H1 (cell line): ENCODE results near the gene YPEL5. TPM values are rescaled to one million over a fixed set of nuclear protein-coding genes. Genes with fewer than 3 reads are reported as not detected.

ENCODE experiments used
- EGR1 ChIP-seq: IDR thresholded peaks from 2 replicates; pipeline ENCODE4 v1.6.1; 2011; ENCODE audit warnings: low read depth, low read length, borderline replicate concordance
- FOSL1 ChIP-seq: IDR thresholded peaks from 2 replicates; pipeline ENCODE4 v1.6.1; 2011; ENCODE audit warnings: mild to moderate bottlenecking, low read depth, low read length, moderate library complexity; ENCODE audit not compliant: insufficient read depth
- HDAC6 ChIP-seq: IDR thresholded peaks from one replicate; pipeline ENCODE4 v1.7.1; 2012; ENCODE audit warnings: low read depth, mild to moderate bottlenecking, inconsistent platforms, low read length, moderate library complexity
- MAFK ChIP-seq: IDR thresholded peaks from 2 replicates; pipeline ENCODE4 v1.6.1; 2012; ENCODE audit warnings: low read depth, mild to moderate bottlenecking, improper control_type of control experiment, low read length
- SAP30 ChIP-seq: fragments of 300-600 bp; sonication (generic); IDR thresholded peaks from 2 replicates; pipeline ENCODE4 v1.7.1; 2012; ENCODE audit warnings: low read length, moderate library complexity, mild to moderate bottlenecking, inconsistent platforms; ENCODE audit not compliant: insufficient read depth, insufficient replicate concordance
- polyA plus RNA-seq, 7 experiments: library from polyadenylated mRNA; depleted of rRNA in 3 of 7; stranded (reverse) in 5 of 7; unstranded in 2 of 7; fragments of >200 nt in 5 of 7; fragments of 200-250 nt in 2 of 7; gene quantifications; 1 replicate in 5 of 7; 2 replicates in 1 of 7; 4 replicates in 1 of 7; pipeline versions ENCODE4 v1.2.1 to v1.2.3, GENCODE V29; 2011 to 2013; ENCODE audit warnings: missing spikeins in 2 of 7, mixed read lengths in 2 of 7
- total RNA-seq: library from RNA; stranded (reverse); fragmentation: NEBNext Ultra II Directional; extraction: Animal tissue kit (Norgen Biotek cat#: 25700); gene quantifications from 2 replicates; pipeline ENCODE4 v1.2.1, GENCODE V29; 2021
- TF ChIP-seq, protein P1 (sequence below): fragments of 300-600 bp; sonication (generic); IDR thresholded peaks from 2 replicates; pipeline ENCODE4 v1.7.1; 2012; ENCODE audit warnings: low read length, moderate library complexity, mild to moderate bottlenecking, inconsistent platforms; ENCODE audit not compliant: insufficient replicate concordance
- TF ChIP-seq, protein P2 (sequence below): IDR thresholded peaks from 2 replicates; pipeline ENCODE4 v1.6.1; 2011; ENCODE audit warnings: low read length, improper control_type of control experiment

Gene YPEL5
- total and polyA plus RNA-seq, 2 of the 8 experiments (the other 6 are each of a cell fraction or from before 2014, with no cell fraction given), result 18.5 to 28.0 TPM

DNA sequence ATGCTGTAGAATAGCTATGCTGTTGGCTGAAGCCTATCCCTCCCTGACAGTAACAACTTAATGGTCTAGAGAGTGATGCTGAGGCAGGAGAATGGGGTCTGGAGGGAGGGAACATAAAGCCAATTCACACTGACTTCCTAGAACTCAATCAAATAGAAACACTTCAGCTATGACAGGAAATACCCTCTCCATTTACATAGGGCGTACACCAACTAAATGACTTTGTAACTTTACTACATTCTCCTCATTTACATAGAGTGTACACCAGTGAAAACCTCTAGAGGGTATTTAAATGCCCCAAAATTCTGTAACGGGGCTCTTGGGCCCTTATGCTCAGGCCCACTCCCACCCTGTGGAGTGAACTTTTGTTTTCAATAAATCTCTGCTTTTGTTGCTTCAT, 41.5 kb downstream of the YPEL5 start (continued):
- TF ChIP-seq, protein P1, sequence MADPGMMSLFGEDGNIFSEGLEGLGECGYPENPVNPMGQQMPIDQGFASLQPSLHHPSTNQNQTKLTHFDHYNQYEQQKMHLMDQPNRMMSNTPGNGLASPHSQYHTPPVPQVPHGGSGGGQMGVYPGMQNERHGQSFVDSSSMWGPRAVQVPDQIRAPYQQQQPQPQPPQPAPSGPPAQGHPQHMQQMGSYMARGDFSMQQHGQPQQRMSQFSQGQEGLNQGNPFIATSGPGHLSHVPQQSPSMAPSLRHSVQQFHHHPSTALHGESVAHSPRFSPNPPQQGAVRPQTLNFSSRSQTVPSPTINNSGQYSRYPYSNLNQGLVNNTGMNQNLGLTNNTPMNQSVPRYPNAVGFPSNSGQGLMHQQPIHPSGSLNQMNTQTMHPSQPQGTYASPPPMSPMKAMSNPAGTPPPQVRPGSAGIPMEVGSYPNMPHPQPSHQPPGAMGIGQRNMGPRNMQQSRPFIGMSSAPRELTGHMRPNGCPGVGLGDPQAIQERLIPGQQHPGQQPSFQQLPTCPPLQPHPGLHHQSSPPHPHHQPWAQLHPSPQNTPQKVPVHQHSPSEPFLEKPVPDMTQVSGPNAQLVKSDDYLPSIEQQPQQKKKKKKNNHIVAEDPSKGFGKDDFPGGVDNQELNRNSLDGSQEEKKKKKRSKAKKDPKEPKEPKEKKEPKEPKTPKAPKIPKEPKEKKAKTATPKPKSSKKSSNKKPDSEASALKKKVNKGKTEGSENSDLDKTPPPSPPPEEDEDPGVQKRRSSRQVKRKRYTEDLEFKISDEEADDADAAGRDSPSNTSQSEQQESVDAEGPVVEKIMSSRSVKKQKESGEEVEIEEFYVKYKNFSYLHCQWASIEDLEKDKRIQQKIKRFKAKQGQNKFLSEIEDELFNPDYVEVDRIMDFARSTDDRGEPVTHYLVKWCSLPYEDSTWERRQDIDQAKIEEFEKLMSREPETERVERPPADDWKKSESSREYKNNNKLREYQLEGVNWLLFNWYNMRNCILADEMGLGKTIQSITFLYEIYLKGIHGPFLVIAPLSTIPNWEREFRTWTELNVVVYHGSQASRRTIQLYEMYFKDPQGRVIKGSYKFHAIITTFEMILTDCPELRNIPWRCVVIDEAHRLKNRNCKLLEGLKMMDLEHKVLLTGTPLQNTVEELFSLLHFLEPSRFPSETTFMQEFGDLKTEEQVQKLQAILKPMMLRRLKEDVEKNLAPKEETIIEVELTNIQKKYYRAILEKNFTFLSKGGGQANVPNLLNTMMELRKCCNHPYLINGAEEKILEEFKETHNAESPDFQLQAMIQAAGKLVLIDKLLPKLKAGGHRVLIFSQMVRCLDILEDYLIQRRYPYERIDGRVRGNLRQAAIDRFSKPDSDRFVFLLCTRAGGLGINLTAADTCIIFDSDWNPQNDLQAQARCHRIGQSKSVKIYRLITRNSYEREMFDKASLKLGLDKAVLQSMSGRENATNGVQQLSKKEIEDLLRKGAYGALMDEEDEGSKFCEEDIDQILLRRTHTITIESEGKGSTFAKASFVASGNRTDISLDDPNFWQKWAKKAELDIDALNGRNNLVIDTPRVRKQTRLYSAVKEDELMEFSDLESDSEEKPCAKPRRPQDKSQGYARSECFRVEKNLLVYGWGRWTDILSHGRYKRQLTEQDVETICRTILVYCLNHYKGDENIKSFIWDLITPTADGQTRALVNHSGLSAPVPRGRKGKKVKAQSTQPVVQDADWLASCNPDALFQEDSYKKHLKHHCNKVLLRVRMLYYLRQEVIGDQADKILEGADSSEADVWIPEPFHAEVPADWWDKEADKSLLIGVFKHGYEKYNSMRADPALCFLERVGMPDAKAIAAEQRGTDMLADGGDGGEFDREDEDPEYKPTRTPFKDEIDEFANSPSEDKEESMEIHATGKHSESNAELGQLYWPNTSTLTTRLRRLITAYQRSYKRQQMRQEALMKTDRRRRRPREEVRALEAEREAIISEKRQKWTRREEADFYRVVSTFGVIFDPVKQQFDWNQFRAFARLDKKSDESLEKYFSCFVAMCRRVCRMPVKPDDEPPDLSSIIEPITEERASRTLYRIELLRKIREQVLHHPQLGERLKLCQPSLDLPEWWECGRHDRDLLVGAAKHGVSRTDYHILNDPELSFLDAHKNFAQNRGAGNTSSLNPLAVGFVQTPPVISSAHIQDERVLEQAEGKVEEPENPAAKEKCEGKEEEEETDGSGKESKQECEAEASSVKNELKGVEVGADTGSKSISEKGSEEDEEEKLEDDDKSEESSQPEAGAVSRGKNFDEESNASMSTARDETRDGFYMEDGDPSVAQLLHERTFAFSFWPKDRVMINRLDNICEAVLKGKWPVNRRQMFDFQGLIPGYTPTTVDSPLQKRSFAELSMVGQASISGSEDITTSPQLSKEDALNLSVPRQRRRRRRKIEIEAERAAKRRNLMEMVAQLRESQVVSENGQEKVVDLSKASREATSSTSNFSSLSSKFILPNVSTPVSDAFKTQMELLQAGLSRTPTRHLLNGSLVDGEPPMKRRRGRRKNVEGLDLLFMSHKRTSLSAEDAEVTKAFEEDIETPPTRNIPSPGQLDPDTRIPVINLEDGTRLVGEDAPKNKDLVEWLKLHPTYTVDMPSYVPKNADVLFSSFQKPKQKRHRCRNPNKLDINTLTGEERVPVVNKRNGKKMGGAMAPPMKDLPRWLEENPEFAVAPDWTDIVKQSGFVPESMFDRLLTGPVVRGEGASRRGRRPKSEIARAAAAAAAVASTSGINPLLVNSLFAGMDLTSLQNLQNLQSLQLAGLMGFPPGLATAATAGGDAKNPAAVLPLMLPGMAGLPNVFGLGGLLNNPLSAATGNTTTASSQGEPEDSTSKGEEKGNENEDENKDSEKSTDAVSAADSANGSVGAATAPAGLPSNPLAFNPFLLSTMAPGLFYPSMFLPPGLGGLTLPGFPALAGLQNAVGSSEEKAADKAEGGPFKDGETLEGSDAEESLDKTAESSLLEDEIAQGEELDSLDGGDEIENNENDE, result no peak
- TF ChIP-seq HDAC6, result no peak
- no peak for TF ChIP-seq EGR1
- TF ChIP-seq MAFK, result no peak
- no peak for TF ChIP-seq SAP30
- TF ChIP-seq FOSL1, result no peak
- TF ChIP-seq, protein P2, sequence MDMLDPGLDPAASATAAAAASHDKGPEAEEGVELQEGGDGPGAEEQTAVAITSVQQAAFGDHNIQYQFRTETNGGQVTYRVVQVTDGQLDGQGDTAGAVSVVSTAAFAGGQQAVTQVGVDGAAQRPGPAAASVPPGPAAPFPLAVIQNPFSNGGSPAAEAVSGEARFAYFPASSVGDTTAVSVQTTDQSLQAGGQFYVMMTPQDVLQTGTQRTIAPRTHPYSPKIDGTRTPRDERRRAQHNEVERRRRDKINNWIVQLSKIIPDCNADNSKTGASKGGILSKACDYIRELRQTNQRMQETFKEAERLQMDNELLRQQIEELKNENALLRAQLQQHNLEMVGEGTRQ, result no peak
- TF ChIP-seq, all 59 proteins: peak for 0
